HG03097 (cell line): Measurements from ENCODE around the gene COQ10B.
A peak's percentile ranks its signal among the peaks of the same experiment; 100 is the strongest.
"Not testable (repeated sequence)": the region's sequence is repeated elsewhere in the genome, so short reads cannot be mapped to it uniquely, and the experiment has no call there.

Source experiments
- ATAC-seq: cut with Tn5 transposase; IDR thresholded peaks from one replicate; pipeline ENCODE4 v1.9.1; 2021; ENCODE audit not compliant: unreplicated experiment, low FRiP score

The COQ10B gene

GRCh38 chr2:197453123-197453913, at the start of gene COQ10B:
TSS of gene COQ10B (plus strand) at chr2:197453552. CDS start at chr2:197453561, 9 bp downstream.
- peak; percentile 96 for ATAC-seq

- no peak for ATAC-seq
Measured at GRCh38 chr2:197405582-197405981, 47.8 kb upstream of the COQ10B start.

GRCh38 chr2:197414039-197414438, 39.3 kb upstream of the COQ10B start:
- ATAC-seq, result no peak

- ATAC-seq, result no peak
Measured at GRCh38 chr2:197414515-197414914, 38.8 kb upstream of the COQ10B start.

- no peak for ATAC-seq
Measured at GRCh38 chr2:197416268-197416667, 37.1 kb upstream of the COQ10B start.

- ATAC-seq, result no peak
Measured at GRCh38 chr2:197419438-197419837, 33.9 kb upstream of the COQ10B start.

GRCh38 chr2:197423307-197423706, 30.0 kb upstream of the COQ10B start:
- no peak for ATAC-seq

GRCh38 chr2:197425550-197425949, 27.8 kb upstream of the COQ10B start:
- no peak for ATAC-seq

- ATAC-seq, result no peak
Measured at GRCh38 chr2:197426723-197427603, 26.4 kb upstream of the COQ10B start.

- no peak for ATAC-seq
Measured at GRCh38 chr2:197427986-197428385, 25.4 kb upstream of the COQ10B start.

GRCh38 chr2:197431858-197432257, 21.5 kb upstream of the COQ10B start:
- ATAC-seq, result no peak

GRCh38 chr2:197432527-197432926, 20.8 kb upstream of the COQ10B start:
- not testable (repeated sequence) for ATAC-seq

- ATAC-seq, result no peak
Measured at GRCh38 chr2:197433780-197434438, 19.4 kb upstream of the COQ10B start.

GRCh38 chr2:197434541-197435513, 18.5 kb upstream of the COQ10B start, which contains the start of gene SF3B1:
TSS of gene SF3B1 (minus strand) at chr2:197435028. CDS start at chr2:197434999, 29 bp downstream.
- peak; percentile 90 for ATAC-seq

GRCh38 chr2:197435598-197436420, 17.5 kb upstream of the COQ10B start:
- no peak for ATAC-seq

- ATAC-seq, result no peak
Measured at GRCh38 chr2:197437380-197437779, 16.0 kb upstream of the COQ10B start.

- ATAC-seq, result no peak
Measured at GRCh38 chr2:197442857-197443256, 10.5 kb upstream of the COQ10B start.

- no peak for ATAC-seq
Measured at GRCh38 chr2:197445746-197446145, 7.6 kb upstream of the COQ10B start.

GRCh38 chr2:197446844-197447243, 6.5 kb upstream of the COQ10B start:
- ATAC-seq, result no peak
